Osteoblast (primary cell): Measurements from ENCODE around the gene IQGAP3. TPM values are rescaled to one million over a fixed set of nuclear protein-coding genes. Genes with fewer than 3 reads are reported as not detected.

Source experiments
- DNase-seq: peaks from one replicate; pipeline ENCODE4 v3.0.0; 2011; ENCODE audit warnings: low spot score, mixed read lengths; ENCODE audit not compliant: insufficient read length; ENCODE audit errors: missing footprints
- H2AFZ ChIP-seq: 2 replicates; pipeline ENCODE4 v1.6.0; 2011; ENCODE audit warnings: mild to moderate bottlenecking, low read length
- H3K27ac ChIP-seq: 2 replicates; pipeline ENCODE4 v1.5.1; 2011; ENCODE audit warnings: mild to moderate bottlenecking, low read depth, low read length, moderate library complexity
- H3K27me3 ChIP-seq: 2 replicates; pipeline ENCODE4 v1.6.0; 2012; ENCODE audit warnings: mild to moderate bottlenecking, control low read depth, inconsistent platforms, low read length, moderate library complexity; ENCODE audit not compliant: insufficient read depth
- H3K36me3 ChIP-seq: 2 replicates; pipeline ENCODE4 v1.5.1; 2011; ENCODE audit warnings: mild to moderate bottlenecking, low read length, control low read depth, moderate library complexity; ENCODE audit not compliant: insufficient read depth
- H3K4me1 ChIP-seq: 2 replicates; pipeline ENCODE4 v1.5.1; 2011; ENCODE audit warnings: mild to moderate bottlenecking, low read length, control low read depth, moderate library complexity; ENCODE audit not compliant: insufficient read depth
- H3K4me2 ChIP-seq: 2 replicates; pipeline ENCODE4 v1.6.0; 2011; ENCODE audit warnings: mild to moderate bottlenecking, low read length; ENCODE audit not compliant: insufficient read depth
- H3K4me3 ChIP-seq: fragments of 200-600 bp; sonication (generic); 3 replicates; pipeline ENCODE4 v1.5.1; 2012; ENCODE audit warnings: mild to moderate bottlenecking, low read length, inconsistent platforms; ENCODE audit not compliant: insufficient read depth
- H3K79me2 ChIP-seq: 2 replicates; pipeline ENCODE4 v1.6.0; 2012; ENCODE audit warnings: mild to moderate bottlenecking, low read length, control low read depth, inconsistent platforms; ENCODE audit not compliant: insufficient read depth
- H3K9me3 ChIP-seq: 2 replicates; pipeline ENCODE4 v1.5.1; 2011; ENCODE audit warnings: low read depth, low read length, control low read depth
- H4K20me1 ChIP-seq: 2 replicates; pipeline ENCODE4 v1.6.0; 2012; ENCODE audit warnings: mild to moderate bottlenecking, low read length, control low read depth; ENCODE audit not compliant: insufficient read depth
- total RNA-seq: library from RNA; depleted of rRNA; stranded (reverse); fragments of >200 nt; gene quantifications from 2 replicates; pipeline ENCODE4 v1.2.3, GENCODE V29; 2012
- TF ChIP-seq, protein P1 (sequence below): IDR thresholded peaks from 2 replicates; pipeline ENCODE4 v1.5.1; 2011; ENCODE audit warnings: mild to moderate bottlenecking, low read depth, low read length, moderate library complexity; ENCODE audit errors: extremely low read depth

IQGAP3 gene
- total RNA-seq, 1 donor = 2.9 TPM

DNA sequence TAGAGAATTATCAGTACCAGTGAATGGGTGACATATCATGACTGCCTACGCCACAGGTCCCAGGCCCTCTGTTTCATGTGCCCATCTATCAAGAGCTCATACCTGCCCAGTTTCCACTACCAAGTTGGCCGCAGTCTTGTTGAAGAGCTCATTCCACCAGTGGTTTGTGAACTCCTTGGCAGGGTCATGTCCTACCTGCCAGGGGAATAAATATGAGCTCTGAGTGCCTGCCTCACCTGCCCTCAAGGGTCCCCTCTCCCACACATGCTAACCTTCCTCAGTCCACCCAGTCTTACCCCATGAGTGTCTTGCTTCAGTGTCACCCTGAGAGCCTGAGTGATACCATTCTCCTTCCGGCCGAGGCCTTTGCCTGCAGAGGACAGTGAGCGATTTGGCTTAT lies 25.8 kb upstream of the IQGAP3 start:
- Histone ChIP-seq H3K4me1 (peaks cover 14% of the 10 kb centered on the region), H3K4me2 (no peak overlapping the region), H3K27ac (no peak overlapping the region), H3K27me3 (no peaks in the 10 kb centered on the region), H3K4me3 (no peak overlapping the region), H3K79me2 (peaks cover 27% of the 10 kb centered on the region), H3K9me3 (no peaks in the 10 kb centered on the region), H4K20me1 (peaks cover 3% of the 10 kb centered on the region), H2AFZ (no peak overlapping the region), H3K36me3 (peaks cover 52% of the 10 kb centered on the region)
- no peak for DNase-seq
- TF ChIP-seq, protein P1, sequence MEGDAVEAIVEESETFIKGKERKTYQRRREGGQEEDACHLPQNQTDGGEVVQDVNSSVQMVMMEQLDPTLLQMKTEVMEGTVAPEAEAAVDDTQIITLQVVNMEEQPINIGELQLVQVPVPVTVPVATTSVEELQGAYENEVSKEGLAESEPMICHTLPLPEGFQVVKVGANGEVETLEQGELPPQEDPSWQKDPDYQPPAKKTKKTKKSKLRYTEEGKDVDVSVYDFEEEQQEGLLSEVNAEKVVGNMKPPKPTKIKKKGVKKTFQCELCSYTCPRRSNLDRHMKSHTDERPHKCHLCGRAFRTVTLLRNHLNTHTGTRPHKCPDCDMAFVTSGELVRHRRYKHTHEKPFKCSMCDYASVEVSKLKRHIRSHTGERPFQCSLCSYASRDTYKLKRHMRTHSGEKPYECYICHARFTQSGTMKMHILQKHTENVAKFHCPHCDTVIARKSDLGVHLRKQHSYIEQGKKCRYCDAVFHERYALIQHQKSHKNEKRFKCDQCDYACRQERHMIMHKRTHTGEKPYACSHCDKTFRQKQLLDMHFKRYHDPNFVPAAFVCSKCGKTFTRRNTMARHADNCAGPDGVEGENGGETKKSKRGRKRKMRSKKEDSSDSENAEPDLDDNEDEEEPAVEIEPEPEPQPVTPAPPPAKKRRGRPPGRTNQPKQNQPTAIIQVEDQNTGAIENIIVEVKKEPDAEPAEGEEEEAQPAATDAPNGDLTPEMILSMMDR = no peak

DNA sequence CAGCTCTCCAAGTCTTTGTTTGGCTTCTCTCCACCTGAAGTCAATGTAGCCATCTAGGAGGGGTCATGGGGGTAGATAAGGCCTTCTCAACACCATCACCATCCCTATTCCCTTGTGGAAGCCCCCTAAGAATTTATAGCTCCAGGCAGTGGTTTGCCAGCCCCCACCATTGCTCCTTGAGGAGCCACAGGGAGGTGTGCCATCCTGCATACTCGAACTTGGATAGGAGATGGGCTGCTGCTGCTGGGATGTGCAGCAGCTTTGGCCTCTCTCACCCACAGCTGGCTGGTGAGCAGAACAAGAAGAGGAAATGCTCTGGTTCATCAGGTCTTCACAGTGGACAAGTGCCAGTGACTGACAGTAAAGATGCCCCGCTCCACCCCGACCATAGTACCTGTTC lies 24.1 kb upstream of the IQGAP3 start:
- Histone ChIP-seq H3K27me3 (no peaks in the 10 kb centered on the region), H3K9me3 (no peaks in the 10 kb centered on the region), H3K27ac (no peak overlapping the region), H3K36me3 (peaks cover 53% of the 10 kb centered on the region), H3K4me1 (peaks cover 15% of the 10 kb centered on the region), H4K20me1 (peaks cover 5% of the 10 kb centered on the region), H3K4me3 (no peak overlapping the region), H3K4me2 (no peak overlapping the region), H2AFZ (no peak overlapping the region), H3K79me2 (peaks cover 34% of the 10 kb centered on the region)
- TF ChIP-seq, protein P1 = no peak
- DNase-seq = no peak

DNA sequence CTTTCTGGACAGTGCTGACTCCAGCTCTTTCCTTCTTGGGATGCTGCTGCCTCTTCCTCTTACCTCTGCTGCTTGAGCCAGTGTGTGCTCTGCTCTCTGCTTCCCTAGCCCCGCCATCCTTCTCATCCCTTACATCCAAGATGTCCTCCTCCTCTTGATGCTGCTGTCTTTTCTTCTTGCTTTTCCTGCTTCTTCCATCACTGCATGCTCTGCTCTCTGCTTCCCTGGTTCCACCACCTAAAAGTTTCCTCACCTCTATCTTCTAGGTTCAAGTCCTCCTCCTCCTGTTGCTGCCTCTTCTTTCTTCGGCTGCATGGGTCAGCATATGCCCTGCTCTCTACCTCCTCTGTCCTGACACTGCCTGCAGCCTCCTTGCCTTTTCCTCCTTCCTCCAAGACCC lies 22.7 kb upstream of the IQGAP3 start:
- Histone ChIP-seq H3K27me3 (no peaks in the 10 kb centered on the region), H3K4me2 (no peak overlapping the region), H3K9me3 (no peaks in the 10 kb centered on the region), H3K36me3 (peaks cover 53% of the 10 kb centered on the region), H3K27ac (no peak overlapping the region), H3K4me3 (no peak overlapping the region), H3K4me1 (peaks cover 13% of the 10 kb centered on the region), H4K20me1 (peaks cover 5% of the 10 kb centered on the region), H2AFZ (no peak overlapping the region), H3K79me2 (peaks cover 21% of the 10 kb centered on the region)
- no peak for DNase-seq
- TF ChIP-seq, protein P1 = no peak

DNA sequence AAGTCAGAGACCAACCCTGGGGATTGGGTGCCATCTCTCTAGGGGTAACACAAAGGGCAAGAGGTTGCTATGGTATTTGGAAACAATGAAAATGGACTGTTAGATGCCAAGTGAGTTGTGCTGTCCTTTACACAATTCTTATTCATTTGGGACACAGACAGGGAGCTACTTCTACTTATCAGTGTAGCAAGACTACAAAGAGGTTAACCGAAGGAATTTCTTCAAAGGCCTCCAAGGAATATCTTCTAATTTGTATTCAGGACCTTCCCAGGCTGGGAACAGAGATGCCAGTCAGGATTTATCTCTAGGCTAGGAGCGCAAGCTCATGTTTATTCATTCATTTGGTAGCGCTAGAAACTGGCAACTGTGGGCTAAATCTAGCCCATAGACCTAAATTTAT lies 21.8 kb upstream of the IQGAP3 start:
- H3K79me2 ChIP-seq = peaks cover 14% of the 10 kb centered on the region
- H3K4me3 ChIP-seq = no peak overlapping the region
- TF ChIP-seq, protein P1 = no peak
- H3K9me3 ChIP-seq = no peaks in the 10 kb centered on the region
- no peaks in the 10 kb centered on the region for H3K27me3 ChIP-seq
- no peak overlapping the region for H3K27ac ChIP-seq
- DNase-seq = no peak
- H3K4me2 ChIP-seq = no peak overlapping the region
- no peak overlapping the region for H2AFZ ChIP-seq
- H3K36me3 ChIP-seq = peaks cover 53% of the 10 kb centered on the region
- H4K20me1 ChIP-seq = peaks cover 5% of the 10 kb centered on the region
- peaks cover 13% of the 10 kb centered on the region for H3K4me1 ChIP-seq
